ENCODE measurements around the gene ZNF438.

ZNF438 gene

DNA sequence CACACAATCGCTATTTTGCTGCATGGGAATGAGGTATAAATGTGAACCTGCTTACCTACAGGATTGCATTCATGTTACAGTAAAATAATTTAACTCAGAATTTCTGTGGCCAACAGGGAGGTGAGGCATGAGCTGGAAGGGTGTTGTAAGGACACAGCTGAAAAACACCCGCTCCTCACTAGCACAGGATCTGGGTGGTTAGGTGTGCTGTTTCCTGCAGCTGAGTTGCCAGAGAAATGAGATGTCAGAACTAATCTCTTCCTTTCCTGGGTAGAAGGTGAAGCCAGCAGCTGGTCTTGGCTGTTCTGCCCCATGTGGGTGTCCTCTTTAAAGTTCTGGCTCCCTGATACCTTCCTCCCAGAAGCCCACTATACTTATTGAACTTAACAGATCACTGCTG lies 39.0 kb upstream of the ZNF438 start:
- ATAC-seq (ENCODE audit: insufficient read depth, low read depth) (peak; percentile 93), DNase-seq (peak; percentile 65)
- H3K9me3 ChIP-seq (ENCODE audit: insufficient read depth, low read length, severe bottlenecking), result no peaks in the 10 kb centered on the region
- no peaks in the 10 kb centered on the region for H4K20me1 ChIP-seq (ENCODE audit: insufficient read depth, low read length)
- peak overlapping the region; percentile 35; the same call in 1 of the 2 replicates for H3K4me2 ChIP-seq (ENCODE audit: insufficient read depth, low read length)
- peaks cover 37% of the 10 kb centered on the region for H3K4me1 ChIP-seq (ENCODE audit: insufficient read depth, low read length)
- H2AFZ ChIP-seq (ENCODE audit: low read depth, low read length), result no peak overlapping the region
- H3K9ac ChIP-seq (ENCODE audit: low read depth, low read length), result peak overlapping the region; percentile 4; the same call in 1 of the 2 replicates
- peak overlapping the region; percentile 70 for H3K27ac ChIP-seq (ENCODE audit: low read length)
- H3K4me3 ChIP-seq (ENCODE audit: low read depth in 1 of 2, low read length in 2 of 2), result no peak overlapping the region
- H3K27me3 ChIP-seq (ENCODE audit: insufficient read depth, low read length, poor library complexity), result no peaks in the 10 kb centered on the region
- no peaks in the 10 kb centered on the region for H3K36me3 ChIP-seq (ENCODE audit: insufficient read depth, low read length)
- TF ChIP-seq EZH2 (IDR thresholded peaks at IDR 0.05; ENCODE audit: borderline replicate concordance, low read depth, low read length, severe bottlenecking), result no peak
- TF ChIP-seq, protein P1, sequence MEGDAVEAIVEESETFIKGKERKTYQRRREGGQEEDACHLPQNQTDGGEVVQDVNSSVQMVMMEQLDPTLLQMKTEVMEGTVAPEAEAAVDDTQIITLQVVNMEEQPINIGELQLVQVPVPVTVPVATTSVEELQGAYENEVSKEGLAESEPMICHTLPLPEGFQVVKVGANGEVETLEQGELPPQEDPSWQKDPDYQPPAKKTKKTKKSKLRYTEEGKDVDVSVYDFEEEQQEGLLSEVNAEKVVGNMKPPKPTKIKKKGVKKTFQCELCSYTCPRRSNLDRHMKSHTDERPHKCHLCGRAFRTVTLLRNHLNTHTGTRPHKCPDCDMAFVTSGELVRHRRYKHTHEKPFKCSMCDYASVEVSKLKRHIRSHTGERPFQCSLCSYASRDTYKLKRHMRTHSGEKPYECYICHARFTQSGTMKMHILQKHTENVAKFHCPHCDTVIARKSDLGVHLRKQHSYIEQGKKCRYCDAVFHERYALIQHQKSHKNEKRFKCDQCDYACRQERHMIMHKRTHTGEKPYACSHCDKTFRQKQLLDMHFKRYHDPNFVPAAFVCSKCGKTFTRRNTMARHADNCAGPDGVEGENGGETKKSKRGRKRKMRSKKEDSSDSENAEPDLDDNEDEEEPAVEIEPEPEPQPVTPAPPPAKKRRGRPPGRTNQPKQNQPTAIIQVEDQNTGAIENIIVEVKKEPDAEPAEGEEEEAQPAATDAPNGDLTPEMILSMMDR (IDR thresholded peaks at IDR 0.05; ENCODE audit: borderline replicate concordance, extremely low read depth, low read length, poor library complexity, severe bottlenecking), result peak; percentile 3
- no peaks in the 10 kb centered on the region for H3K79me2 ChIP-seq (ENCODE audit: insufficient read depth, low read length)

DNA sequence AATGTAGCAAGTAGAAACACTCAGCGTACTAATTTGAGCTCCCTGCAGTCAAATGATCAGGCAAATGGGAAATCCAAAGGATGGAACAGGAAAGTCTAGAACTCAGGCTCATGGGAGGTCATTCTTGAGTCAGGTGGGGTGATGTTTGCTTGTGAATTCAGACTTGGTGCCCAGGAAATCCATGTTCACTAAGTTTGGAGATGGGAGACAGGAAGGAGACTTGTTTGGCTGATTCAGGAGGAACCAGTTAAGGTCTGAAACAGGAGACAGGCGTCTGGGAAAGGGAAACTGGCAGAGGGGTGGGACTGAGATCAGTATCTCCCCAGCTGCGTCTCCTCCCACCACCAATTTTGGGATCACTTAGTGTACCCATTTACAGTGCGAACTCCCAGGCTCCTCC lies 38.4 kb upstream of the ZNF438 start:
- H3K4me1 ChIP-seq (ENCODE audit: insufficient read depth, low read length), result peaks cover 38% of the 10 kb centered on the region
- H3K27me3 ChIP-seq (ENCODE audit: insufficient read depth, low read length, poor library complexity), result no peaks in the 10 kb centered on the region
- H3K79me2 ChIP-seq (ENCODE audit: insufficient read depth, low read length), result no peaks in the 10 kb centered on the region
- peak overlapping the region; percentile 70 for H3K27ac ChIP-seq (ENCODE audit: low read length)
- H4K20me1 ChIP-seq (ENCODE audit: insufficient read depth, low read length), result no peaks in the 10 kb centered on the region
- peak overlapping the region; percentile 6; the same call in 1 of the 2 replicates for H2AFZ ChIP-seq (ENCODE audit: low read depth, low read length)
- no peaks in the 10 kb centered on the region for H3K9me3 ChIP-seq (ENCODE audit: insufficient read depth, low read length, severe bottlenecking)
- TF ChIP-seq EZH2 (IDR thresholded peaks at IDR 0.05; ENCODE audit: borderline replicate concordance, low read depth, low read length, severe bottlenecking), result no peak
- TF ChIP-seq, protein P1 (IDR thresholded peaks at IDR 0.05; ENCODE audit: borderline replicate concordance, extremely low read depth, low read length, poor library complexity, severe bottlenecking), result no peak
- H3K9ac ChIP-seq (ENCODE audit: low read depth, low read length), result peak overlapping the region; percentile 4; the same call in 1 of the 2 replicates
- DNase-seq (no peak), ATAC-seq (ENCODE audit: insufficient read depth, low read depth) (no peak)
- H3K36me3 ChIP-seq (ENCODE audit: insufficient read depth, low read length), result no peaks in the 10 kb centered on the region
- no peak overlapping the region for H3K4me3 ChIP-seq (ENCODE audit: low read depth in 1 of 2, low read length in 2 of 2)
- no peak overlapping the region for H3K4me2 ChIP-seq (ENCODE audit: insufficient read depth, low read length)

DNA sequence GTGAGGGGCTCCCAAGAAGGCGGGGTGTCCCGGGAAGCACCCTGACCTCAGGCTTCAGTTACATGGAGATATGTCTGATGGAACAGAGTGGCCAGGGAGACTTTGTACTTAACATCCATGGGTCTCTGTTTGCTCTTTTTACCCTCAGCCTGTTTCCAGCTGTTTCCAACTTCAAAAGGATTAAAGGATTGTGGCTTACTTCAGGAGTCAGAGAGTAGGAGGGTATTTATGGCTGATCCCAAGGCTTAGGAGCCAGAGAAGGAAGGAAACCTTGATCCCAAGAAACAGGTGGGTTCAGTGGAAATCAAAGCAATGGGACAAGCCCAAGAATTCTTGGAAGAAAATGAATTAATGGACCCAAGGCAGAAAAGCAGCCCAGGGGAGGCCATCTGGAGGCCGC lies 37.7 kb upstream of the ZNF438 start:
- peaks cover 42% of the 10 kb centered on the region for H3K4me1 ChIP-seq (ENCODE audit: insufficient read depth, low read length)
- no peaks in the 10 kb centered on the region for H4K20me1 ChIP-seq (ENCODE audit: insufficient read depth, low read length)
- H3K9ac ChIP-seq (ENCODE audit: low read depth, low read length), result no peak overlapping the region
- H3K27ac ChIP-seq (ENCODE audit: low read length), result peak overlapping the region; percentile 70
- no peak overlapping the region for H3K4me3 ChIP-seq (ENCODE audit: low read depth in 1 of 2, low read length in 2 of 2)
- H3K79me2 ChIP-seq (ENCODE audit: insufficient read depth, low read length), result no peaks in the 10 kb centered on the region
- DNase-seq (no peak), ATAC-seq (ENCODE audit: insufficient read depth, low read depth) (no peak)
- no peaks in the 10 kb centered on the region for H3K36me3 ChIP-seq (ENCODE audit: insufficient read depth, low read length)
- H2AFZ ChIP-seq (ENCODE audit: low read depth, low read length), result no peak overlapping the region
- no peak for TF ChIP-seq EZH2 (IDR thresholded peaks at IDR 0.05; ENCODE audit: borderline replicate concordance, low read depth, low read length, severe bottlenecking)
- TF ChIP-seq, protein P1 (IDR thresholded peaks at IDR 0.05; ENCODE audit: borderline replicate concordance, extremely low read depth, low read length, poor library complexity, severe bottlenecking), result no peak
- H3K27me3 ChIP-seq (ENCODE audit: insufficient read depth, low read length, poor library complexity), result no peaks in the 10 kb centered on the region
- H3K4me2 ChIP-seq (ENCODE audit: insufficient read depth, low read length), result no peak overlapping the region
- H3K9me3 ChIP-seq (ENCODE audit: insufficient read depth, low read length, severe bottlenecking), result no peaks in the 10 kb centered on the region

DNA sequence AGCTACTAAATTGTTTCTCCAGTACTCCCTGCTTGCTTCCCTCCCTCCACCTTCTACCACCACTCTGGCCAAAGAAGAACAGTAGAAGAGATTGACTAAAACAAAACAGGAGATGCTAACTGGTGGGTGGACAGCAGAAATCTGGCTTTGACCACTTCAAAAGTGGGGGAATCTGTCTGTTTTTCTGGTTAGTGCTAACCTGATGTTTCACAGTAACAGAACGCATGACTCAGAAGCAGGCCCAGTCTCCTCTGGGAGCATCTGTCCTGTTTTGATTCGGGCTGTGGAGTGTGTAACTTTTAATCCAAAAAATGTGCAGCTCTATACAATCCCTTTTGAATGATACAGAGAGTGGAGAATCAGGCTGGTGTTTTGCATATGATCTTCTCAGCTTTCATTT lies 32.7 kb upstream of the ZNF438 start:
- Histone ChIP-seq H2AFZ (ENCODE audit: low read depth, low read length) (no peak overlapping the region), H3K4me1 (ENCODE audit: insufficient read depth, low read length) (peaks cover 9% of the 10 kb centered on the region), H3K36me3 (ENCODE audit: insufficient read depth, low read length) (no peaks in the 10 kb centered on the region), H3K9ac (ENCODE audit: low read depth, low read length) (no peak overlapping the region), H3K4me3 (ENCODE audit: low read depth in 1 of 2, low read length in 2 of 2) (no peak overlapping the region), H4K20me1 (ENCODE audit: insufficient read depth, low read length) (no peaks in the 10 kb centered on the region), H3K4me2 (ENCODE audit: insufficient read depth, low read length) (no peak overlapping the region), H3K9me3 (ENCODE audit: insufficient read depth, low read length, severe bottlenecking) (no peaks in the 10 kb centered on the region), H3K27ac (ENCODE audit: low read length) (no peak overlapping the region), H3K79me2 (ENCODE audit: insufficient read depth, low read length) (no peaks in the 10 kb centered on the region), H3K27me3 (ENCODE audit: insufficient read depth, low read length, poor library complexity) (no peaks in the 10 kb centered on the region)
- TF ChIP-seq EZH2 (IDR thresholded peaks at IDR 0.05; ENCODE audit: borderline replicate concordance, low read depth, low read length, severe bottlenecking), result no peak
- TF ChIP-seq, protein P1 (IDR thresholded peaks at IDR 0.05; ENCODE audit: borderline replicate concordance, extremely low read depth, low read length, poor library complexity, severe bottlenecking), result no peak
- DNase-seq (no peak), ATAC-seq (ENCODE audit: insufficient read depth, low read depth) (peak; percentile 24; the same call in 1 of the 3 replicates)
